Aorta (tissue), 5 donors: Measurements from ENCODE around the gene VCP. TPM values are rescaled to one million over a fixed set of nuclear protein-coding genes. Genes with fewer than 3 reads are reported as not detected.

Experiments used
- ATAC-seq: fragments of 200-7000 bp; cut with Tn5 transposase; one replicate; pipeline ENCODE4 v1.9.1; 2022; ENCODE audit warnings: moderate library complexity; ENCODE audit not compliant: low FRiP score
- DNase-seq, 2 donors: peaks; one replicate each; pipeline ENCODE4 v3.0.0-alpha.2; 2020
- H3K27ac ChIP-seq, 2 donors: one replicate each; pipeline ENCODE4 v1.5.1; 2013; ENCODE audit warnings: low read length in 2 of 2, mild to moderate bottlenecking in 2 of 2, moderate library complexity in 2 of 2, control low read depth in 1 of 2, inconsistent platforms in 1 of 2, low read depth in 1 of 2
- H3K27me3 ChIP-seq, 2 donors: one replicate each; pipeline ENCODE4 v1.6.1; 2013; ENCODE audit warnings: control low read depth in 1 of 2, low read length in 1 of 2, mild to moderate bottlenecking in 1 of 2, moderate library complexity in 1 of 2; ENCODE audit not compliant: insufficient read depth in 2 of 2, control insufficient read depth in 1 of 2
- H3K36me3 ChIP-seq, 2 donors: one replicate each; pipeline ENCODE4 v1.6.1; 2013; ENCODE audit warnings: control low read depth in 1 of 2, low read length in 1 of 2, mild to moderate bottlenecking in 1 of 2; ENCODE audit not compliant: insufficient read depth in 2 of 2, control insufficient read depth in 1 of 2
- H3K4me1 ChIP-seq, 2 donors: one replicate each; pipeline ENCODE4 v1.6.1; 2013; ENCODE audit warnings: low read length in 2 of 2, control low read depth in 1 of 2, mild to moderate bottlenecking in 1 of 2, moderate library complexity in 1 of 2; ENCODE audit not compliant: insufficient read depth in 2 of 2, control insufficient read depth in 1 of 2
- H3K4me3 ChIP-seq, 2 donors: one replicate each; pipeline ENCODE4 v1.5.1; 2013; ENCODE audit warnings: low read length in 2 of 2, control low read depth in 1 of 2, mild to moderate bottlenecking in 1 of 2
- H3K9me3 ChIP-seq: one replicate; pipeline ENCODE4 v1.6.1; 2013; ENCODE audit warnings: mild to moderate bottlenecking, low read length; ENCODE audit not compliant: control insufficient read depth
- WGBS, 2 donors: extraction: QIAGEN DNeasy Blood & Tissue Kit; methylation state at CpG; one replicate each; pipeline ENCODE4 v1.1.7; 2013; 5-methylcytosine and 5-hydroxymethylcytosine counted together
- intact Hi-C, 2 donors: fragments of 100-400 bp; cut with DNase I; formaldehyde crosslinking; loops; one replicate each; pipeline versions ENCODE4 v1.14.2 to v1.15.0; 2022
- polyA plus RNA-seq, 2 donors: library from polyadenylated mRNA; stranded (reverse); fragments of 200-250 nt; gene quantifications; one replicate each; pipeline ENCODE4 v1.2.3, GENCODE V29; 2013
- total RNA-seq, 2 donors: library from RNA; stranded (reverse); fragmentation: NEBNext Ultra II Directional; extraction: Animal tissue kit (Norgen Biotek cat#: 25700); gene quantifications; one replicate each; pipeline ENCODE4 v1.2.1, GENCODE V29; 2021
- donor health status: healthy with polysubstance abuse.
- donor health status: Bipolar disorder and iron deficiency.
- donor health status: DM: no; HTN: no; CAD: no.
- donor health status: DM: no; HTN: no; CAD: no.
- donor health status: DM: yes; HTN: yes; CAD: no.

Gene VCP
- total and polyA plus RNA-seq, 4 donors: 50.5 to 192 (median 129) TPM

GRCh38 chr9:35059438-35059837 lies 13.0 kb downstream of the VCP start:
- H3K27ac ChIP-seq: no peak overlapping the region
- intact Hi-C loops: no loop called here
- WGBS, 2 donors: 91 to 93% methylated on average over 10 of the region's 10 CpGs
- no peak for ATAC-seq
- no peaks in the 10 kb centered on the region for H3K4me1 ChIP-seq
- H3K4me3 ChIP-seq: no peak overlapping the region
- H3K27me3 ChIP-seq: no peaks in the 10 kb centered on the region
- peaks cover 31 to 49% of the 10 kb centered on the region in 2 donors for H3K36me3 ChIP-seq
- no peaks in the 10 kb centered on the region for H3K9me3 ChIP-seq
- DNase-seq: no peak

GRCh38 chr9:35057271-35057620 lies 15.2 kb downstream of the VCP start:
- Histone ChIP-seq H3K27me3 (no peaks in the 10 kb centered on the region), H3K27ac (no peak overlapping the region), H3K9me3 (no peaks in the 10 kb centered on the region), H3K36me3 (peaks cover 16 to 34% of the 10 kb centered on the region in 2 donors), H3K4me3 (no peak overlapping the region), H3K4me1 (no peaks in the 10 kb centered on the region)
- intact Hi-C loops: no loop called here
- 97% methylated on average over 8 of the region's 8 CpGs for WGBS, 2 donors
- DNase-seq: no peak
- ATAC-seq: no peak

- intact Hi-C loops: no loop called here
- no peak for DNase-seq
- ATAC-seq: peak; percentile 26
These were observed 15.7 kb downstream of the VCP start for GRCh38 chr9:35056571-35057270.

GRCh38 chr9:35054871-35055644 lies 17.4 kb downstream of the VCP start:
- 94% methylated on average over 14 of the region's 14 CpGs for WGBS, 2 donors
- intact Hi-C loops: loop anchor here in 1 of 2 donors (5.0 kb wide), 1 partner anchor 158 kb away; a partner anchor contains a TSS
- no peak overlapping the region for H3K4me3 ChIP-seq

More at GRCh38 chr9:35056571-35057270, 15.7 kb downstream of the VCP start:
- Histone ChIP-seq H3K27me3 (no peaks in the 10 kb centered on the region), H3K4me3 (no peak overlapping the region), H3K9me3 (no peaks in the 10 kb centered on the region), H3K4me1 (no peaks in the 10 kb centered on the region), H3K27ac (no peak overlapping the region), H3K36me3 (peaks cover 15 to 31% of the 10 kb centered on the region in 2 donors)
- 91% methylated on average over 9 of the region's 9 CpGs for WGBS, 2 donors

GRCh38 chr9:35054185-35054835 lies 18.1 kb downstream of the VCP start:
- ATAC-seq: no peak
- H3K4me3 ChIP-seq: no peak overlapping the region
- no peaks in the 10 kb centered on the region for H3K27me3 ChIP-seq
- H3K27ac ChIP-seq: no peak overlapping the region
- H3K9me3 ChIP-seq: no peaks in the 10 kb centered on the region
- intact Hi-C loops: loop anchor here in 1 of 2 donors (5.0 kb wide), 1 partner anchor 157 kb away; a partner anchor contains a TSS
- H3K36me3 ChIP-seq: peaks cover 5 to 13% of the 10 kb centered on the region in 2 donors
- 56 to 79% methylated on average over 5 of the region's 5 CpGs for WGBS, 2 donors
- no peaks in the 10 kb centered on the region for H3K4me1 ChIP-seq
- DNase-seq: no peak

More at GRCh38 chr9:35054871-35055644, 17.4 kb downstream of the VCP start:
- DNase-seq: no peak
- no peak for ATAC-seq
- H3K4me1 ChIP-seq: no peaks in the 10 kb centered on the region
- peaks cover 5 to 16% of the 10 kb centered on the region in 2 donors for H3K36me3 ChIP-seq
- no peaks in the 10 kb centered on the region for H3K27me3 ChIP-seq
- no peak overlapping the region for H3K27ac ChIP-seq
- H3K9me3 ChIP-seq: no peaks in the 10 kb centered on the region

GRCh38 chr9:35051069-35051967 lies 21.1 kb downstream of the VCP start:
- ATAC-seq (no peak), DNase-seq (no peak)
- H3K4me1 ChIP-seq: no peaks in the 10 kb centered on the region
- intact Hi-C loops: loop anchor here in 1 of 2 donors (5.0 kb wide), 1 partner anchor 154 kb away; a partner anchor contains a TSS
- H3K4me3 ChIP-seq: no peak overlapping the region
- H3K27me3 ChIP-seq: no peaks in the 10 kb centered on the region
- 75 to 78% methylated on average over 7 of the region's 7 CpGs for WGBS, 2 donors
- H3K36me3 ChIP-seq: no peaks in the 10 kb centered on the region
- no peaks in the 10 kb centered on the region for H3K9me3 ChIP-seq
- no peak overlapping the region for H3K27ac ChIP-seq

- Histone ChIP-seq H3K4me1 (no peaks in the 10 kb centered on the region), H3K4me3 (no peak overlapping the region), H3K36me3 (no peaks in the 10 kb centered on the region), H3K27me3 (no peaks in the 10 kb centered on the region), H3K9me3 (no peaks in the 10 kb centered on the region), H3K27ac (no peak overlapping the region)
- WGBS, 2 donors: 80 to 90% methylated on average over 6 of the region's 6 CpGs
- intact Hi-C loops: no loop called here
- ATAC-seq: no peak
- DNase-seq: no peak
These were observed 23.9 kb downstream of the VCP start for GRCh38 chr9:35048511-35048910.

GRCh38 chr9:35044071-35044470 lies 28.4 kb downstream of the VCP start:
- Histone ChIP-seq H3K4me3 (no peak overlapping the region), H3K9me3 (no peaks in the 10 kb centered on the region), H3K27me3 (no peaks in the 10 kb centered on the region), H3K36me3 (peaks cover 0 to 4% of the 10 kb centered on the region in 2 donors), H3K4me1 (no peaks in the 10 kb centered on the region), H3K27ac (no peak overlapping the region)
- no peak for DNase-seq
- WGBS, 2 donors: 54 to 58% methylated on average over 3 of the region's 3 CpGs
- ATAC-seq: no peak
- intact Hi-C loops: no loop called here
